RPMI8226 (cell line): Measurements from ENCODE around the gene CHCHD6.

ENCODE experiments used
- DNase-seq: peaks from one replicate; pipeline ENCODE4 v3.0.0-alpha.2; 2015

CHCHD6 gene

GRCh38 chr3:126946405-126946804 lies 242.4 kb downstream of the CHCHD6 start:
- no peak for DNase-seq

DNA sequence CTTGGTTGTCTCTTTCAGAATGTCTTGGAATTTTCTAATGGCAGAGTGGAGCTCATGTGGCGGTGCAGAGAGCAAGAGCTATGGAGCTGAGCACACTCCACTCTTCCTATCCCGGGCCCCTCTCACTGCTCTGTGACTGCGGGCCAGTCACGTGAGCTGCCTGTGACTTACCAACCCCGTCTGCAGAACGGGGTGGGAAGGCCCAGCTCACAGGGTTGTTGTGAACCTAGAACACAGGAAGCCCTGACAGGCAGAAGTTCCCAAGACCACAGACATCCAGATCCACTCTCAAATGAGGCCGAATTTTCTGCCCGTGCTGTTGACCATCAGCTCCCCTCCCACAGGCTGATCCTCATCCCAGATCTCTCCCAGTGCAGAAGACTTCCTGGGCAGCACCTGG lies 243.4 kb downstream of the CHCHD6 start:
- no peak for DNase-seq

DNA sequence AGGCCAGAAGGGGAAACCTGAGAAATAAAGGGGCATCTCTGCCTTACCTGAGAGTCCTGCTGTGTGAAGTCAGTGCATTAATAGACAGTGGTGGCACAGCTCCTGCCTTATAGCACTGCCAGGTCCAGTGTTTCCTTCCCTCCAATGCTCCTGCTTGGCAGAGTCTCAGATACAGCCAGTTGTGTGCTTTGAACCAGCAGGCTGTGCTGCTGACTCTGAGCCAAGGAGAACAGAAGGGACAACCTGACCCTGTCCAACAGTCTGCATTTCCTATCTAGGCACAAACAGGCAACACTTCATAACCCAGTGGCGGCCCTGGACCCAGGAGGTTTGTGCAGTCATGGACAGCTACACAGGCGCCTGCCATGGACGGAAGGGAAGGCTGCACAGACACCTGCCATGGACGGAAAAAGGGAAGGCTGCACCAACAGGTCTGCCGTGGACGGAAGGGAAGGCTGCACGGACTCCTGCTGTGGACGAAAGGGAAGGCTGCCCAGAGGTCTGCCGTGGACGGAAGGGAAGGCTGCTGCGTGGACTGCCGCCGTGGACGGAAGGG lies 245.0 kb downstream of the CHCHD6 start:
- DNase-seq = no peak

GRCh38 chr3:126951561-126951960 lies 247.5 kb downstream of the CHCHD6 start:
- no peak for DNase-seq

DNA sequence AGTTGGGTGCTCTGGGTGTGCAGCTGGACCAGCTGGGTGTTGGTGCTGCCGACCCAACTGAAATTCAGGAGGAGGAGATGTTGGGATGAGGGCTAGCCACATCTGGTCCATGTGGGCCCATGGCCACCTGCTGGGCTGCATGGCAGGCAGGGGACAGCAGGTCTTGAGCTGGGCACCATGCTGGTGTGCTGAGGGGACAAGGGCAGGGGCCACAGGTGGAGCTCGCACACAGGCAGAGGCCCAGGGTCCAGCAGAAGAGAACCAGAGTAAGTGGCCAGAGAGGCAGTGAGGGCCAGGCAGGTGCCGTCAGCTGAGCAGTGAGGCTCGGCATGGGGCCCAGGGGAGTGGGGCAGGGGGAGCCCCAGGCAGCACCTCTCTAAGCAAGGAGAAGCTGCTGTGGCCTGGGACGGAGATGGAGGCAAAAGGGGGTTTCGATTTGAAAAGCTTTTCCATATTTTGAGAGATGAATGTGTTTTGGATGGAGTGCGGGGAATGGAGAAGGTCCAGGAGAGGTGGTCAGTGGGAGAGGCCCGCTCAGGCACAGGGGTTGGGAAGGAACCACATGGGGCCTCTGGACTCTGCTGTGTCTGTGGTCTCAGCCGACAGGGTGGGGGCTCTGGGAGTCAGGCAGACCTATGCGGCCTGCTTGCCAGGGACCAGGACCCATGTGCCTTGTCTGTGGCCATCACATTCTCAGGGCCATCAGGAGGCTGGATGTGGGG lies 248.4 kb downstream of the CHCHD6 start:
- DNase-seq = no peak

DNA sequence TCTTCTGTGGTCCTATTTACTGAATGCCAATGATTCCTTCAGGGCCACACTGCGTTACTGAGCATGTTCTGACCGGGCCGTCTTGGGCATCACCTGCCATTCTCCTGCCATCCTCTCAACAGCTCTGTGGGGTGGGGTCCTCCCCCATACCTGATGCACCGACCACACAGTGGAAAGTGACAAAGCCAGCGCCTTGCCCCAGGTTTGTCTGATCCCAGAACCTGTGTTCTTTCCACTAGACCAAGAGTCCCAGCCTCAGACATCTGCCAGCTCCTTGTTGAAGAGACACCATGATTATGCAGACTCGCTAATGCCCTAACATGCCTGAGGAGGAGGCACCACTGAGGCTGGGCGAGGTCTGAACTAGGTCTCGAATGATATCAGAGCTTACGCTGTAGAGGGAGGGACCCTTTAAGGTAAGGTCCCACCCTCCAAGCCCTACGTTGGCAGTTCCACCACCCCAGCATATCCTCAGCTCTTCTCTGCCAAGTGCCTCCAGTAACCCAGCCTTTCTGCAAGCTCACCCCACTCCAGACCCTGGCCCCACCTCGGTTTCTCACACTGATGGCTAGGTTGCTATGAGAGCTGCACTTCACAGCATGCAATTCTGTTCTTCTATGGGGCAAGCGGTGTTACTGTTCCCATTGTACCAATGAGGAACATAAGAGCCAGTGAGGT lies 249.1 kb downstream of the CHCHD6 start:
- DNase-seq = no peak

DNA sequence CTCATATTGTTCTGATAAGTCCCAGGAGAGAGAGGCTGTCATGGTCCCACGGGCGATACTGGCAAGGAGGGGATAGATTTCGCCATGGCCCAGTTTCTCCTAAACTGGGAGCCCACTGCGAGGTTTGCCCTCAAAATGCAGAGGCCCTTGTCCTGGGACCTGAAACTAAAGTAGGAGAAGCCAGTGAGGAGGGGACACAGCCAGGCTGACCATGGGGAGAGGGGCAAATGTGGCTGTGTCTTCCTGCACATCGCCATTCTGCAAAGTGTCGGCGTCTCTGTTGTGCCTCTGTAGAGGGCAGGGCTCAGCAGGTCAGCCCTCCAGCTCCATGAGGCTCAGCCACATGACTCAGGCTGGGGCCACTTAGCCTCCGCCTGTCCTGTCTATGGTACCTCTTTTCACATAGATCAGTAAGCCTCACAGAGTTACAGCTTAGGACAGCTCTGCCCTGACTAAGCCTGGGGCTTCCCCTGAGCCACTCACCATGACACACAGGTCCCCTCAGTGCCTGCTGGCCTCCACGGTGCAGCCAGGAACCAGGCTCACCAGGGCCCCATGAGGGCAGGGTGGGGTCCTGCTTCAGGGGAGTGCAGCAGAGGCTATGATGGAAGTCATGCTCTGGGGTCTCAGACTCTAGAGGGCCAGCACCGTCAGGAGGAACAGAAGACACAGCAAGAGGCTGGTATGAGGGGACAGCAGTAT lies 250.3 kb downstream of the CHCHD6 start:
- no peak for DNase-seq

GRCh38 chr3:126955004-126955790 lies 251.2 kb downstream of the CHCHD6 start:
- no peak for DNase-seq

GRCh38 chr3:126956361-126956760 lies 252.3 kb downstream of the CHCHD6 start:
- no peak for DNase-seq

GRCh38 chr3:126956866-126957650 lies 253.0 kb downstream of the CHCHD6 start:
- DNase-seq = no peak

- DNase-seq = no peak
Observed at GRCh38 chr3:126957776-126958637, 254.0 kb downstream of the CHCHD6 start.

GRCh38 chr3:126958638-126959085 lies 254.6 kb downstream of the CHCHD6 start:
- no peak for DNase-seq

- DNase-seq = no peak
Observed at GRCh38 chr3:126959136-126959920, 255.3 kb downstream of the CHCHD6 start.

- no peak for DNase-seq
Observed at GRCh38 chr3:126959921-126960603, 256.0 kb downstream of the CHCHD6 start.

DNA sequence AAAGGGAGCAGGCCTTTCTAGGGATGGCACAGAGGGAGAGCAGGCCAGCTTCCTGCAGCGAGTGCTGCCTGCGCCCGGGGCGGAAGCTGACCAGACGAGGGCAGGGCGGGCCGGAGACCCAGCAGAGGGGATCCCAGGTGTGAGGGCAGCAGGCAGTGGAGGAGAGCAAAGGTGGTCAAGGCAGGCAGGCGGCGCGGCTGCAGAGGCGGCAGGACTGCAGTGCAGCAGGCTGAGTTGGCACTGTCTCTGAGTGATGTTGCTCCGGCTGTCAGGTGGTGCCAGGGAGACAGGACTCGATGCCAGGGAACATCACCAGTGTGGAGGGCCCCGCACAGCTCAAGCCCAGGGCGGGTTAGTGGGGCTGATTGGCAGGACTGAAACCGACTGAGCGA lies 256.6 kb downstream of the CHCHD6 start:
- DNase-seq = no peak

- DNase-seq = peak; percentile 44
Observed at GRCh38 chr3:126961191-126961790, 257.3 kb downstream of the CHCHD6 start.

DNA sequence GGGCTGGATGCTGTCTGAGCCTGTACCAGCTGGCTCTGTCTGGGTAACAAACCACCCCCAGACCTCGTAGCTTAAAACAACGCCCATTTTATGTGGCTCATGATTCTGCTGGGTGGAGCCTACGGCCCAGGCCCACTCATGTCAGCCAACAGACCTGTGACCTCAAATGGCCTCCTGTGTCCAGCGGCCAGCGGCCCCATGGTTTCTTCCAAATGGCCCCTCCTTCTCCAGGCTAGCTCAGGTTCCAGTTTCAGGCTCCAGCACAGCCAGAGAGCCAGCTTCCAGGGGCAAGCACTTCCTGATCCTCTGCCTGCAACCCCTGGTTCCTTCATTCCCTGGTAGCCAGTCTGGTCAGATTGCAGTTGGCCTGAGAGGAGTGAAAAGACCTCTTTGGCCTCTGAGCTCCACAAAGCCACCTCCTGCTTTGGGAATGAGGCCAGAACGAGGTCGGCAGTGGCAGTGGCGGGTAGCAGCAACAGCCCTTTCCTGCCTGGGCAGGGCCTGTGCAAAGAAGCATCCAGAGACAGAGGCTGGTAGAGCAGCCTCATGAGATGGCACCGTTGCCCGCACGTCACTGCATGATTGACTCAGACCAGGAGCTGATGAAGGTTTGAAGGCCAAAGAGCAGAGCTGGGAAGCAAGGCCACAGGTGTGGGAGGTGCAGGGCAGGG lies 257.9 kb downstream of the CHCHD6 start:
- no peak for DNase-seq

DNA sequence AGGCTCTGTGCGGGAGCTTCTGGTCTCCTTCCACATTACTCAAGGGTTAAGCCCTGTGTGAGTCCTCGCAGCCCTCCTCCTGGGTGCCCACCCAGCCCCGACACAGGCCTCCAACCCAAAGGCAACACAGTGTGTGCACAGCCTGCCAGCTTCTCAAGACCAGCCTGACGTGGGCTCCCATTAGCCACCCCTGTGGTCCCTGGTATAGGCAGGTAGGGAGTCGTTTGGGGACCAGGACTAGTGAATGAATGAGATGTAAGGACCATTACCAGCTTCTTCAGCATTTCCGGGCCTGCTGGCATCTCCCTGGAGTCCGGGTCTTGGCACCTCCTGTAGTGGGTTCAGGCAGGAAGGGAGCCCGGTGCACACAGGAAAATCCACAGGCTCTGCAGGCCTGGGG lies 258.7 kb downstream of the CHCHD6 start:
- no peak for DNase-seq
